H1 (cell line): ENCODE measurements around the gene THRB. TPM values are rescaled to one million over a fixed set of nuclear protein-coding genes. Genes with fewer than 3 reads are reported as not detected.

Experiments
- CTCF ChIA-PET: fragments of 300-600 bp; sonication (Branson Sonifier 250); formaldehyde crosslinking; loops from one replicate; lab custom pipeline; 2021; ENCODE audit not compliant: partially characterized antibody; lab: Charles Lee
- POLR2A ChIA-PET: fragments of 300-600 bp; sonication (Branson Sonifier 250); formaldehyde crosslinking; loops from one replicate; lab custom pipeline; 2021; ENCODE audit warnings: inconsistent platforms; ENCODE audit not compliant: partially characterized antibody; lab: Charles Lee
- DNase-seq, 2 experiments: peaks; one replicate each; pipeline versions ENCODE4 v3.0.0 to v3.0.0-alpha.2; 2010 to 2022; ENCODE audit warnings: low spot score in 2 of 2, low read depth in 1 of 2, mixed read lengths in 1 of 2
- FAIRE-seq: peaks from 2 replicates; lab custom pipeline; 2011; peaks lifted over from hg19 to GRCh38; lab: Jason Lieb, UNC
- H2AFZ ChIP-seq: 2 replicates; pipeline ENCODE4 v1.8.1; 2012; ENCODE audit warnings: low read length, inconsistent platforms
- H2AK5ac ChIP-seq: 2 replicates; pipeline ENCODE4 v1.6.1; 2013; ENCODE audit warnings: low read depth, low read length
- H2BK120ac ChIP-seq: replicated peaks from 2 replicates; pipeline ENCODE3; 2013; ENCODE audit warnings: low read depth, low read length, inconsistent platforms
- H2BK12ac ChIP-seq: 2 replicates; pipeline ENCODE4 v1.6.1; 2013; ENCODE audit warnings: low read depth, low read length
- H2BK15ac ChIP-seq: 2 replicates; pipeline ENCODE4 v1.6.1; 2013; ENCODE audit warnings: low read length
- H2BK20ac ChIP-seq: 2 replicates; pipeline ENCODE4 v1.6.1; 2013; ENCODE audit warnings: low read length
- H2BK5ac ChIP-seq: 2 replicates; pipeline ENCODE4 v1.6.1; 2013; ENCODE audit warnings: low read depth, low read length
- H3K14ac ChIP-seq: 2 replicates; pipeline ENCODE4 v1.6.1; 2013; ENCODE audit warnings: inconsistent platforms; ENCODE audit not compliant: insufficient read length
- H3K18ac ChIP-seq: 2 replicates; pipeline ENCODE4 v1.6.1; 2013; ENCODE audit warnings: low read length; ENCODE audit errors: extremely low read depth
- H3K23ac ChIP-seq: 2 replicates; pipeline ENCODE4 v1.6.1; 2013; ENCODE audit warnings: inconsistent platforms; ENCODE audit not compliant: insufficient read length
- H3K23me2 ChIP-seq: 2 replicates; pipeline ENCODE4 v1.6.1; 2013; ENCODE audit warnings: low read depth, low read length
- H3K27ac ChIP-seq: 2 replicates; pipeline ENCODE4 v1.6.1; 2011; ENCODE audit warnings: low read depth, low read length, inconsistent platforms
- H3K27me3 ChIP-seq, 4 experiments: replicated peaks in 1 of 4; 1 replicate in 1 of 4; 2 replicates in 3 of 4; pipeline versions ENCODE4 v1.6.1 to v1.8.1; 2011 to 2013; ENCODE audit warnings: low read length in 3 of 4, mild to moderate bottlenecking in 3 of 4, inconsistent platforms in 2 of 4, mixed read lengths in 2 of 4, moderate library complexity in 1 of 4; ENCODE audit not compliant: control insufficient read depth in 3 of 4, insufficient read depth in 3 of 4; ENCODE audit errors: extremely low read depth in 1 of 4
- H3K36me3 ChIP-seq, 4 experiments: 2 replicates each; pipeline versions ENCODE4 v1.6.1 to v1.8.1; 2011 to 2013; ENCODE audit warnings: mild to moderate bottlenecking in 4 of 4, low read length in 3 of 4, moderate library complexity in 2 of 4, control low read depth in 1 of 4, inconsistent platforms in 1 of 4; ENCODE audit not compliant: insufficient read depth in 4 of 4, control insufficient read depth in 2 of 4
- H3K4ac ChIP-seq: replicated peaks from 2 replicates; pipeline ENCODE3; 2013; ENCODE audit warnings: low read length, low read depth, mixed read lengths, inconsistent platforms; ENCODE audit not compliant: insufficient read length
- H3K4me1 ChIP-seq, 4 experiments: replicated peaks in 1 of 4; 1 replicate in 1 of 4; 2 replicates in 3 of 4; pipeline versions ENCODE4 v1.6.1 to v1.8.1; 2011 to 2013; ENCODE audit warnings: low read length in 3 of 4, inconsistent platforms in 2 of 4, mixed read lengths in 1 of 4; ENCODE audit not compliant: insufficient read depth in 4 of 4, control insufficient read depth in 3 of 4
- H3K4me2 ChIP-seq, 2 experiments: 2 replicates each; pipeline versions ENCODE4 v1.6.1 to v1.8.1; 2011 to 2013; ENCODE audit warnings: low read depth in 2 of 2, low read length in 2 of 2, control low read depth in 1 of 2, inconsistent platforms in 1 of 2, mild to moderate bottlenecking in 1 of 2; ENCODE audit not compliant: insufficient read depth in 1 of 2
- H3K4me3 ChIP-seq, 4 experiments: fragments of 200-600, 300-600 bp in 1 of 4; sonication (generic), shearing (Covaris generic), sonication (Bioruptor Twin) in 1 of 4; 2 replicates each; pipeline versions ENCODE4 v1.5.1 to v1.8.1; 2011 to 2016; ENCODE audit warnings: low read length in 4 of 4, low read depth in 3 of 4, control low read depth in 2 of 4, inconsistent platforms in 2 of 4, mild to moderate bottlenecking in 2 of 4, mixed read lengths in 1 of 4, moderate library complexity in 1 of 4; ENCODE audit not compliant: insufficient read depth in 2 of 4; ENCODE audit errors: extremely low read depth in 1 of 4
- H3K56ac ChIP-seq: replicated peaks from 2 replicates; pipeline ENCODE3; 2013; ENCODE audit warnings: low read depth, mild to moderate bottlenecking, mixed read lengths, low read length, inconsistent platforms; ENCODE audit not compliant: insufficient read length
- H3K79me1 ChIP-seq: 2 replicates; pipeline ENCODE4 v1.6.1; 2013; ENCODE audit warnings: low read depth, low read length, control low read depth
- H3K79me2 ChIP-seq, 2 experiments: 2 replicates each; pipeline versions ENCODE4 v1.6.1 to v1.8.1; 2012 to 2013; ENCODE audit warnings: low read length in 2 of 2, mild to moderate bottlenecking in 2 of 2, inconsistent platforms in 1 of 2; ENCODE audit not compliant: insufficient read depth in 2 of 2, control insufficient read depth in 1 of 2
- H3K9ac ChIP-seq, 4 experiments: replicated peaks in 1 of 4; 1 replicate in 1 of 4; 2 replicates in 3 of 4; pipeline versions ENCODE4 v1.6.1 to v1.8.1; 2011 to 2013; ENCODE audit warnings: low read depth in 3 of 4, low read length in 3 of 4, control low read depth in 2 of 4, mild to moderate bottlenecking in 2 of 4, moderate library complexity in 2 of 4, inconsistent platforms in 1 of 4; ENCODE audit errors: extremely low read depth in 1 of 4
- H3K9me3 ChIP-seq, 2 experiments: 2 replicates each; pipeline versions ENCODE4 v1.6.1 to v1.8.1; 2012 to 2013; ENCODE audit warnings: mild to moderate bottlenecking in 2 of 2, moderate library complexity in 2 of 2, control low read depth in 1 of 2, inconsistent platforms in 1 of 2, low read depth in 1 of 2, low read length in 1 of 2, mixed read lengths in 1 of 2; ENCODE audit not compliant: insufficient read depth in 2 of 2
- H4K20me1 ChIP-seq, 2 experiments: replicated peaks in 1 of 2; 2 replicates each; pipeline versions ENCODE3 to v1.8.1; 2011 to 2013; ENCODE audit warnings: inconsistent platforms in 2 of 2, low read length in 2 of 2, mild to moderate bottlenecking in 1 of 2; ENCODE audit not compliant: insufficient read depth in 2 of 2, control insufficient read depth in 1 of 2
- H4K5ac ChIP-seq: 2 replicates; pipeline ENCODE4 v1.6.1; 2013; ENCODE audit warnings: low read length, low read depth, mixed read lengths, inconsistent platforms; ENCODE audit not compliant: insufficient read length
- H4K8ac ChIP-seq: 2 replicates; pipeline ENCODE4 v1.8.0; 2013; ENCODE audit warnings: mild to moderate bottlenecking, moderate library complexity, low read length, inconsistent platforms; ENCODE audit not compliant: insufficient read depth; ENCODE audit errors: extremely low read depth
- H4K91ac ChIP-seq: replicated peaks from 2 replicates; pipeline ENCODE3; 2013; ENCODE audit warnings: low read length, mixed read lengths, inconsistent platforms; ENCODE audit not compliant: insufficient read length
- EGR1 ChIP-seq: IDR thresholded peaks from 2 replicates; pipeline ENCODE4 v1.6.1; 2011; ENCODE audit warnings: low read depth, low read length, borderline replicate concordance
- RAD21 ChIP-seq, 2 experiments: IDR thresholded peaks in 1 of 2; conservative IDR thresholded peaks in 1 of 2; 2 replicates each; pipeline ENCODE4 v1.6.1; 2011; ENCODE audit warnings: low read depth in 2 of 2, low read length in 2 of 2, improper control_type of control experiment in 1 of 2, inconsistent platforms in 1 of 2, mild to moderate bottlenecking in 1 of 2, moderate library complexity in 1 of 2
- YY1 ChIP-seq: IDR thresholded peaks from 2 replicates; pipeline ENCODE4 v1.6.1; 2011; ENCODE audit warnings: low read depth, mild to moderate bottlenecking, low read length
- WGBS, 2 experiments: shearing (Covaris generic) in 1 of 2; methylation state at CpG; one replicate each; pipeline versions ENCODE4 v1.1.6 to v1.1.7; 2013 to 2015; ENCODE audit warnings: low lambda C conversion rate in 2 of 2, mixed read lengths in 2 of 2, inconsistent platforms in 1 of 2, low coverage in 1 of 2, missing lambda C conversion rate in 1 of 2; ENCODE audit not compliant: insufficient replicate concordance in 2 of 2, insufficient coverage in 1 of 2, insufficient read length in 1 of 2; ENCODE audit errors: extremely low coverage in 1 of 2, missing lambda C conversion rate in 1 of 2; 5-methylcytosine and 5-hydroxymethylcytosine counted together
- polyA plus RNA-seq, 7 experiments: library from polyadenylated mRNA; depleted of rRNA in 3 of 7; stranded (reverse) in 5 of 7; unstranded in 2 of 7; fragments of >200 nt in 5 of 7; fragments of 200-250 nt in 2 of 7; gene quantifications; 1 replicate in 5 of 7; 2 replicates in 1 of 7; 4 replicates in 1 of 7; pipeline versions ENCODE4 v1.2.1 to v1.2.3, GENCODE V29; 2011 to 2013; ENCODE audit warnings: missing spikeins in 2 of 7, mixed read lengths in 2 of 7
- total RNA-seq: library from RNA; stranded (reverse); fragmentation: NEBNext Ultra II Directional; extraction: Animal tissue kit (Norgen Biotek cat#: 25700); gene quantifications from 2 replicates; pipeline ENCODE4 v1.2.1, GENCODE V29; 2021
- TF ChIP-seq, protein P1 (sequence below), 3 experiments: IDR thresholded peaks; 1 replicate in 2 of 3; 2 replicates in 1 of 3; pipeline versions ENCODE4 v1.5.1 to v1.6.1; 2011; ENCODE audit warnings: low read length in 3 of 3, mild to moderate bottlenecking in 3 of 3, inconsistent platforms in 2 of 3, low read depth in 1 of 3, moderate library complexity in 1 of 3; ENCODE audit not compliant: insufficient read depth in 1 of 3; ENCODE audit errors: control extremely low read depth in 1 of 3

The THRB gene
- total and polyA plus RNA-seq, 2 of the 8 experiments (the other 6 are each of a cell fraction or from before 2014, with no cell fraction given), result 0.98 to 3.9 TPM

DNA sequence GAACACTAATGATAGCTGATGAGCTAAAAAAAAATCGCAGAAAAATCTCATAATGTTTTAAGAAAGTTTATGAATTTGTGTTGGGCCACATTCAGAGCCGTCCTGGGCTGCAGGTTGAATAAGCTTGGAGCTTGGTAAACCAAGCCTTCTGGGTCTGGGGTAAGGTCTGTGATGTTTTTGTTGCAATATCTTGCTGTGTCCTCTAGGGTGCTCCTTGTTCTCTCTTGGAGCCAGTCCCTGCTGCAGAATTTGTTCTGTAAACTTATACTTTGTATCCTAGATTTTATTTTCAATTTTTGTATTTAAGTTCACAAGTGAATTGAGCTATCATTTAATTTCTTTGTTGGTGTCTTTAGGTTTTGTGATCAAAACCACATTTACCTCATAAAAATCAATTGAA, 405.9 kb downstream of the THRB start:
- 52% methylated on average over 2 of the region's 2 CpGs; no CpG with 5 or more reads in 1 of the 2 experiments for WGBS, 2 experiments
- CTCF ChIA-PET, result interaction anchor here (0.6 to 2.6 kb wide), 39 partner anchors 10 to 1500 kb away, joined by 3 to 10 read pairs (median 4); no protein-coding TSS in a partner anchor

More for the DNA sequence above, 405.9 kb downstream of the THRB start:
- no peak overlapping the region for H2BK120ac ChIP-seq
- no peaks in the 10 kb centered on the region for H3K79me1 ChIP-seq
- H4K91ac ChIP-seq, result no peak overlapping the region
- POLR2A ChIA-PET, result no interaction called here
- H2BK5ac ChIP-seq, result no peak overlapping the region
- H3K18ac ChIP-seq, result no peak overlapping the region
- no peaks in the 10 kb centered on the region for H3K9me3 ChIP-seq
- DNase-seq (no peak), FAIRE-seq (peak; percentile 90)
- no peaks in the 10 kb centered on the region for H3K4me1 ChIP-seq
- H3K9ac ChIP-seq, result no peak overlapping the region
- H3K4me2 ChIP-seq, result no peak overlapping the region
- no peak overlapping the region for H2AFZ ChIP-seq
- H4K5ac ChIP-seq, result no peak overlapping the region
- H3K23me2 ChIP-seq, result no peaks in the 10 kb centered on the region; the same call in 1 of the 2 replicates
- H3K14ac ChIP-seq, result no peak overlapping the region
- no peak overlapping the region for H2BK20ac ChIP-seq
- no peaks in the 10 kb centered on the region for H3K36me3 ChIP-seq
- TF ChIP-seq, protein P1, sequence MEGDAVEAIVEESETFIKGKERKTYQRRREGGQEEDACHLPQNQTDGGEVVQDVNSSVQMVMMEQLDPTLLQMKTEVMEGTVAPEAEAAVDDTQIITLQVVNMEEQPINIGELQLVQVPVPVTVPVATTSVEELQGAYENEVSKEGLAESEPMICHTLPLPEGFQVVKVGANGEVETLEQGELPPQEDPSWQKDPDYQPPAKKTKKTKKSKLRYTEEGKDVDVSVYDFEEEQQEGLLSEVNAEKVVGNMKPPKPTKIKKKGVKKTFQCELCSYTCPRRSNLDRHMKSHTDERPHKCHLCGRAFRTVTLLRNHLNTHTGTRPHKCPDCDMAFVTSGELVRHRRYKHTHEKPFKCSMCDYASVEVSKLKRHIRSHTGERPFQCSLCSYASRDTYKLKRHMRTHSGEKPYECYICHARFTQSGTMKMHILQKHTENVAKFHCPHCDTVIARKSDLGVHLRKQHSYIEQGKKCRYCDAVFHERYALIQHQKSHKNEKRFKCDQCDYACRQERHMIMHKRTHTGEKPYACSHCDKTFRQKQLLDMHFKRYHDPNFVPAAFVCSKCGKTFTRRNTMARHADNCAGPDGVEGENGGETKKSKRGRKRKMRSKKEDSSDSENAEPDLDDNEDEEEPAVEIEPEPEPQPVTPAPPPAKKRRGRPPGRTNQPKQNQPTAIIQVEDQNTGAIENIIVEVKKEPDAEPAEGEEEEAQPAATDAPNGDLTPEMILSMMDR (IDR thresholded peaks at IDR 0.05; ENCODE audit: control extremely low read depth in 1 of 3, insufficient read depth in 1 of 3, low read depth in 1 of 3, low read length in 3 of 3), result peak in 2 of 3 experiments; percentile 52 to 54; a peak in 3 of 4 replicates
- TF ChIP-seq RAD21 (IDR thresholded peaks at IDR 0.05 in 1 of 2, conservative IDR thresholded peaks at IDR 0.05 in 1 of 2; ENCODE audit: low read depth in 2 of 2, low read length in 2 of 2), result peak; percentile 65 to 72
- TF ChIP-seq YY1, result no peak
- no peak for TF ChIP-seq EGR1
- no peak overlapping the region for H3K4me3 ChIP-seq
- H2BK15ac ChIP-seq, result no peak overlapping the region
- no peak overlapping the region for H3K27ac ChIP-seq
- no peak overlapping the region for H2BK12ac ChIP-seq
- no peak overlapping the region for H3K56ac ChIP-seq
- H3K79me2 ChIP-seq, result no peaks in the 10 kb centered on the region
- no peak overlapping the region for H3K4ac ChIP-seq
- no peak overlapping the region for H2AK5ac ChIP-seq
- no peak overlapping the region for H4K8ac ChIP-seq
- no peaks in the 10 kb centered on the region for H3K27me3 ChIP-seq
- H3K23ac ChIP-seq, result no peak overlapping the region
- no peaks in the 10 kb centered on the region for H4K20me1 ChIP-seq
